Heart right ventricle (tissue), 16 donors: Measurements from ENCODE around the gene MICAL3. TPM values are rescaled to one million over a fixed set of nuclear protein-coding genes. Genes with fewer than 3 reads are reported as not detected.

Experiments
- ATAC-seq, 8 donors: fragments of 200-7000 bp; cut with Tn5 transposase; one replicate each; pipeline ENCODE4 v1.9.1; 2020; ENCODE audit warnings: mild to moderate bottlenecking in 8 of 8, moderate library complexity in 8 of 8, moderate number of reproducible peaks in 1 of 8
- DNase-seq, 2 donors: peaks; one replicate each; pipeline ENCODE4 v3.0.0-alpha.2; 2020
- H3K27ac ChIP-seq, 10 donors: fragments of 200-600 bp; sonication (generic) in 2 of 10; one replicate each; pipeline versions ENCODE4 v1.5.0 to v1.8.0; 2020 to 2022; ENCODE audit warnings: mild to moderate bottlenecking in 3 of 10
- H3K27me3 ChIP-seq, 7 donors: fragments of 200-600 bp; one replicate each; pipeline ENCODE4 v1.8.0; 2021 to 2022; ENCODE audit warnings: mild to moderate bottlenecking in 2 of 7
- H3K36me3 ChIP-seq, 9 donors: fragments of 200-600 bp; sonication (generic) in 1 of 9; one replicate each; pipeline versions ENCODE4 v1.5.0 to v1.8.0; 2020 to 2022; ENCODE audit warnings: mild to moderate bottlenecking in 2 of 9
- H3K4me1 ChIP-seq, 9 donors: fragments of 200-600 bp; sonication (generic) in 1 of 9; one replicate each; pipeline versions ENCODE4 v1.5.0 to v1.8.0; 2020 to 2022; ENCODE audit warnings: mild to moderate bottlenecking in 4 of 9
- H3K4me3 ChIP-seq, 10 donors: fragments of 200-600 bp; sonication (generic) in 2 of 10; one replicate each; pipeline versions ENCODE4 v1.5.0 to v1.8.0; 2020 to 2022; ENCODE audit warnings: mild to moderate bottlenecking in 7 of 10, moderate library complexity in 2 of 10
- H3K9me3 ChIP-seq, 11 donors: fragments of 200-600 bp in 10 of 11; sonication (generic) in 2 of 11; one replicate each; pipeline versions ENCODE4 v1.5.0 to v1.8.0; 2013 to 2022; ENCODE audit warnings: mild to moderate bottlenecking in 2 of 11, control low read depth in 1 of 11, moderate library complexity in 1 of 11
- CTCF ChIP-seq, 9 donors: fragments of 200-600 bp; sonication (generic) in 2 of 9; IDR thresholded peaks; one replicate each; pipeline versions ENCODE4 v1.5.0 to v1.8.0; 2021 to 2022; ENCODE audit warnings: antibody characterized with exemption in 9 of 9, mild to moderate bottlenecking in 5 of 9, moderate library complexity in 1 of 9
- WGBS, 2 donors: extraction: QIAGEN DNeasy Blood & Tissue Kit; methylation state at CpG; one replicate each; pipeline ENCODE4 v1.1.7; 2013; ENCODE audit warnings: inconsistent platforms in 1 of 2; 5-methylcytosine and 5-hydroxymethylcytosine counted together
- intact Hi-C, 10 donors: fragments of 100-400 bp; cut with DNase I; formaldehyde crosslinking; loops; one replicate each; pipeline versions ENCODE4 v1.11.1 to v1.14.2; 2022
- polyA plus RNA-seq, 2 donors: library from polyadenylated mRNA; stranded (reverse); fragments of 200-250 nt; gene quantifications; one replicate each; pipeline ENCODE4 v1.2.3, GENCODE V29; 2013
- total RNA-seq, 10 donors: library from RNA; stranded (reverse); fragmentation: NEBNext Ultra II Directional in 3 of 10; extraction: Animal tissue kit (Norgen Biotek cat#: 25700) in 3 of 10; gene quantifications; one replicate each; pipeline versions ENCODE4 v1.2.1 to v1.2.4, GENCODE V29; 2021 to 2023
- donor health status: Arrhythmogenic right ventricular cardiomyopathy.
- donor health status: ischemic (EF 13 %, LVEDD 7.1; RV severe dilation, severe dysfunction).
- donor health status: healthy with polysubstance abuse.
- donor health status: DM: no; HTN: yes; CAD: no.
- donor health status: DM: no; HTN: no; CAD: no.
- donor health status: ischemic (EF 25% LVEDD 6.9; RV normal size, moderate dysfunction).
- donor health status: ischemic (EF 25% LVEDD 5.7; RV mildly dilated, moderate dysfunction).
- donor health status: healthy.
- donor health status: DM: yes; HTN: yes; CAD: no.
- donor health status: Ischemic cardiomyopathy.
- donor health status: ischemic (EF 35%, LVEDD 5.7; RV mildly dilated, moderate dysfunction).
- donor health status: nonischemic (EF 11% LVEDD 7.7; RV severe dilation, severe dysfunction).
- donor health status: DM: yes; HTN: yes; CAD: no.
- donor health status: PGD.
- donor health status: ischemic (EF 29% LVEDD 5.4; RV normal size, mild dysfunction).
- donor health status: nonischemic (EF 23%, LVEDD 6.1; RV moderate dilation, normal function).

MICAL3 gene
- total and polyA plus RNA-seq, 12 donors, result 13.2 to 137 (median 109) TPM

GRCh38 chr22:17784776-17785175 lies 239.6 kb downstream of the MICAL3 start:
- Histone ChIP-seq H3K36me3 (peaks cover 0 to 21% (median 8%) of the 10 kb centered on the region in 9 donors), H3K27ac (peak overlapping the region in 1 of 10 donors; percentile 93), H3K4me1 (peaks cover 11 to 43% (median 37%) of the 10 kb centered on the region in 9 donors), H3K27me3 (no peaks in the 10 kb centered on the region), H3K4me3 (no peak overlapping the region), H3K9me3 (no peaks in the 10 kb centered on the region)
- WGBS, 2 donors, result 78 to 81% methylated on average over 11 of the region's 11 CpGs
- DNase-seq (no peak), ATAC-seq (no peak)
- no peak for TF ChIP-seq CTCF (IDR thresholded peaks at IDR 0.05)
- intact Hi-C loops, result loop anchor here in 3 of 10 donors (5.0 to 10.0 kb wide), 4 partner anchors 42 to 220 kb away; partner anchors contain the start of gene SLC25A18 (in 1 of the 3)

- Histone ChIP-seq H3K9me3 (no peaks in the 10 kb centered on the region), H3K36me3 (peaks cover 0 to 12% (median 7%) of the 10 kb centered on the region in 9 donors), H3K4me3 (no peak overlapping the region), H3K27me3 (no peaks in the 10 kb centered on the region), H3K4me1 (peaks cover 11 to 47% (median 37%) of the 10 kb centered on the region in 9 donors), H3K27ac (no peak overlapping the region)
- DNase-seq (no peak), ATAC-seq (no peak)
- intact Hi-C loops, result loop anchor here in 1 of 10 donors (10.0 kb wide), 2 partner anchors 49 to 219 kb away; partner anchors contain the start of gene SLC25A18
- TF ChIP-seq CTCF (IDR thresholded peaks at IDR 0.05), result no peak
- WGBS, 2 donors, result 79 to 81% methylated on average over 18 of the region's 18 CpGs
These were observed 240.4 kb downstream of the MICAL3 start for GRCh38 chr22:17783773-17784480.

- DNase-seq (no peak), ATAC-seq (no peak)
- Histone ChIP-seq H3K9me3 (no peaks in the 10 kb centered on the region), H3K27ac (no peak overlapping the region), H3K27me3 (no peaks in the 10 kb centered on the region), H3K36me3 (peaks cover 0 to 7% (median 1%) of the 10 kb centered on the region in 9 donors), H3K4me3 (no peak overlapping the region), H3K4me1 (peaks cover 11 to 51% (median 37%) of the 10 kb centered on the region in 9 donors)
- intact Hi-C loops, result loop anchor here in 1 of 10 donors (10.0 kb wide), 2 partner anchors 49 to 219 kb away; partner anchors contain the start of gene SLC25A18
- TF ChIP-seq CTCF (IDR thresholded peaks at IDR 0.05), result no peak
- WGBS, 2 donors, result 48 to 63% methylated on average over 9 of the region's 9 CpGs
These were observed 241.0 kb downstream of the MICAL3 start for GRCh38 chr22:17783312-17783711.

GRCh38 chr22:17782621-17783020 lies 241.7 kb downstream of the MICAL3 start:
- WGBS, 2 donors, result 91 to 97% methylated on average over 13 of the region's 13 CpGs
- DNase-seq (no peak), ATAC-seq (no peak)
- Histone ChIP-seq H3K36me3 (no peaks in the 10 kb centered on the region), H3K27ac (no peak overlapping the region), H3K27me3 (no peaks in the 10 kb centered on the region), H3K4me1 (peaks cover 11 to 55% (median 31%) of the 10 kb centered on the region in 9 donors), H3K4me3 (no peak overlapping the region), H3K9me3 (no peaks in the 10 kb centered on the region)
- TF ChIP-seq CTCF (IDR thresholded peaks at IDR 0.05), result no peak
- intact Hi-C loops, result loop anchor here in 1 of 10 donors (10.0 kb wide), 2 partner anchors 48 to 218 kb away; partner anchors contain the start of gene SLC25A18
